ENCODE measurements around the gene FOXC2. TPM values are rescaled to one million over a fixed set of nuclear protein-coding genes. Genes with fewer than 3 reads are reported as not detected.

FOXC2 gene
- total RNA-seq, 1 donor from 2014 or later = not detected

GRCh38 chr16:86610779-86611524, 44.3 kb downstream of the FOXC2 start:
- POLR2A ChIA-PET = no interaction called here
- ATAC-seq (ENCODE audit: low read depth) (no peak), DNase-seq (no peak)
- no peaks in the 10 kb centered on the region for H3K4me1 Mint-ChIP-seq
- H3K27ac Mint-ChIP-seq = no peak overlapping the region
- peaks cover 3% of the 10 kb centered on the region for H3K27me3 Mint-ChIP-seq
- no peak for TF ChIP-seq CTCF (IDR thresholded peaks at IDR 0.05)
- intact Hi-C loops (cut with micrococcal nuclease) = no loop called here
- CTCF ChIA-PET = no interaction called here
- H3K36me3 Mint-ChIP-seq (ENCODE audit: low read depth) = no peaks in the 10 kb centered on the region
- no peak overlapping the region for H3K4me3 Mint-ChIP-seq
- H3K9me3 Mint-ChIP-seq = no peaks in the 10 kb centered on the region

DNA sequence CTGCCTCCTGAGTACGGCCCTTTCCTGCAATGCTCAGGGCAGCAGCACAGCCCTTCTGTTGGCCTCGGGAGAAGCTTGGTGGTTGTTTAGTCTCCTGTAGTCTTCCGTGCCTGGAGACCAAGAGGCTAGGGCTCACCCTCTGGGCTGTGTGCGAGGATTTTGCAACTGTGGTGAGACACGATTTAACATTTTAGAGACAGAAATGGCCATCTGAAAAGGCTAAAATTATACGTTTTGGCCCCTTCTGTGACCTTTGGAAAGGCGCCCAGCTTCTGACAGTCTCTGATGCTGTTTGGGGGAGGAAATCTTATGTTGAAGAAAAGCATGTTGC, 44.9 kb downstream of the FOXC2 start:
- ATAC-seq (ENCODE audit: low read depth) (no peak), DNase-seq (no peak)
- no peak for TF ChIP-seq CTCF (IDR thresholded peaks at IDR 0.05)
- peaks cover 3% of the 10 kb centered on the region for H3K27me3 Mint-ChIP-seq
- POLR2A ChIA-PET = no interaction called here
- H3K36me3 Mint-ChIP-seq (ENCODE audit: low read depth) = no peaks in the 10 kb centered on the region
- H3K4me1 Mint-ChIP-seq = no peaks in the 10 kb centered on the region
- CTCF ChIA-PET = no interaction called here
- H3K27ac Mint-ChIP-seq = no peak overlapping the region
- H3K4me3 Mint-ChIP-seq = no peak overlapping the region
- intact Hi-C loops (cut with micrococcal nuclease) = no loop called here
- no peaks in the 10 kb centered on the region for H3K9me3 Mint-ChIP-seq

DNA sequence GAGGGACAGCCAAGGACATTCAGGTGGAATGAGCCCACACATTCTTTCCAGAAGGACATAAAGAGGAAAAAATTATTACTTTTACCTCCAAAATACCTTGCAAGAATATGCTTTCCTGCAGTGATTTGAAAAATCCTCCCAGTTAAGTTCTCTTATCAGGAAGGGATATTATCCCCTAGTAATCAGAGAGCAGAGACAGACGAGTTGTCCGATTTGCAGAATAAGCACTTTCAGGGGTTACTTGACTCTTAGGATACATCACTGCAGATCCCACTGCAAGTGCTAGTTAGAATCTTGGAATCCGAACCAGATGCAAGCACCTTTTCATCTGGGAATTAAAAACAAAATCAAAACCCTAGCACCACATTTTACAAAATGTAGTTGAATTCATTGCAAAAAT, 45.3 kb downstream of the FOXC2 start:
- no peak for TF ChIP-seq CTCF (IDR thresholded peaks at IDR 0.05)
- ATAC-seq (ENCODE audit: low read depth) (no peak), DNase-seq (no peak)
- H3K4me3 Mint-ChIP-seq = no peak overlapping the region
- H3K27ac Mint-ChIP-seq = no peak overlapping the region
- intact Hi-C loops (cut with micrococcal nuclease) = no loop called here
- H3K4me1 Mint-ChIP-seq = no peaks in the 10 kb centered on the region
- POLR2A ChIA-PET = no interaction called here
- no peaks in the 10 kb centered on the region for H3K36me3 Mint-ChIP-seq (ENCODE audit: low read depth)
- H3K9me3 Mint-ChIP-seq = no peaks in the 10 kb centered on the region
- CTCF ChIA-PET = no interaction called here
- peaks cover 3% of the 10 kb centered on the region for H3K27me3 Mint-ChIP-seq

DNA sequence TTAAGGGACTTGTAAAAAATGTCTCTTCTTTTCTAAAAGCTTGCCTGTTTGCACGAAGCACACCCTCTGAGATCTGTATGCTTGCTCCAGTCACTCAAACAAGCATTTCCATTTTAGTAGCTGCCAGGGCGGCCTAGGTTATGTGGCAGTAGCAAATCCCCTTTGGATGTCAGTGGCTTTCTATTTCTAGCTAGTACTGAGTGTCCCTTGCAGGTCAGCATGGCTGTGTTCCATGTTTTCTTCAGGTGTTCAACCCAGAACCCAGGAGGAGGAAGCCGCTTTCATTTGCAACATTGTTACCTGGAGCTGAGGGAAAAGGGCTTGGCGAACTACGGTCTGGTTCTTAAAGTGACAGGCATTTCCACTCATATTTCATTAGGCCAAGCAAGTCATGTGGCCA, 48.1 kb downstream of the FOXC2 start:
- Mint-ChIP-seq H3K9me3 (no peaks in the 10 kb centered on the region), H3K27ac (no peak overlapping the region), H3K27me3 (peaks cover 3% of the 10 kb centered on the region), H3K4me1 (no peaks in the 10 kb centered on the region), H3K36me3 (ENCODE audit: low read depth) (no peaks in the 10 kb centered on the region), H3K4me3 (no peak overlapping the region)
- CTCF ChIA-PET = interaction anchor here (0.9 kb wide), 1 partner anchor 20 kb away, joined by 4 read pairs; no protein-coding TSS in a partner anchor
- no peak for DNase-seq
- no peak for TF ChIP-seq CTCF (IDR thresholded peaks at IDR 0.05)
- no peak for ATAC-seq (ENCODE audit: low read depth)
- POLR2A ChIA-PET = no interaction called here
- intact Hi-C loops (cut with micrococcal nuclease) = no loop called here

GRCh38 chr16:86616906-86617305, 50.3 kb downstream of the FOXC2 start:
- POLR2A ChIA-PET = no interaction called here
- Mint-ChIP-seq H3K9me3 (no peaks in the 10 kb centered on the region), H3K27ac (no peak overlapping the region), H3K36me3 (ENCODE audit: low read depth) (no peaks in the 10 kb centered on the region), H3K4me1 (no peaks in the 10 kb centered on the region), H3K27me3 (peaks cover 3% of the 10 kb centered on the region), H3K4me3 (no peak overlapping the region)
- intact Hi-C loops (cut with micrococcal nuclease) = no loop called here
- DNase-seq (no peak), ATAC-seq (ENCODE audit: low read depth) (no peak)
- TF ChIP-seq CTCF (IDR thresholded peaks at IDR 0.05) = no peak
- CTCF ChIA-PET = no interaction called here

Data from activated B cell treated with CpG ODN at 0.5 μM for 24 hours (primary cell).